GM23338 (cell line): ENCODE measurements around the gene CETN2. TPM values are rescaled to one million over a fixed set of nuclear protein-coding genes. Genes with fewer than 3 reads are reported as not detected.
"Not testable (repeated sequence)": the region's sequence is repeated elsewhere in the genome, so short reads cannot be mapped to it uniquely, and the experiment has no call there.

Source experiments
- ATAC-seq: fragments of 200-7000 bp; cut with Tn5 transposase; 3 replicates; pipeline ENCODE4 v1.9.1; 2020
- DNase-seq: peaks from one replicate; pipeline ENCODE4 v3.0.0-alpha.2; 2015; ENCODE audit warnings: low spot score
- H2AFZ ChIP-seq: fragments of 200-600 bp; sonication (generic); 2 replicates; pipeline ENCODE4 v1.8.0; 2016; ENCODE audit warnings: antibody characterized with exemption, mild to moderate bottlenecking, moderate library complexity
- H3F3A ChIP-seq: fragments of 200-600 bp; sonication (generic); replicated peaks from 2 replicates; pipeline ENCODE4 v1.8.0; 2017; ENCODE audit warnings: antibody characterized with exemption, mixed run types, low read depth
- H3K27ac ChIP-seq: fragments of 200-600 bp; sonication (generic); 2 replicates; pipeline ENCODE4 v1.6.1; 2016; ENCODE audit warnings: low read depth
- H3K27me3 ChIP-seq: fragments of 200-600 bp; sonication (generic); 2 replicates; pipeline ENCODE4 v1.8.0; 2016; ENCODE audit warnings: mild to moderate bottlenecking, mixed run types, moderate library complexity; ENCODE audit not compliant: insufficient read depth
- H3K36me3 ChIP-seq: fragments of 200-600 bp; sonication (generic); 2 replicates; pipeline ENCODE4 v1.8.0; 2016; ENCODE audit warnings: mild to moderate bottlenecking; ENCODE audit not compliant: insufficient read depth
- H3K4me1 ChIP-seq: fragments of 200-600 bp; sonication (generic); 2 replicates; pipeline ENCODE4 v1.8.0; 2016; ENCODE audit warnings: mild to moderate bottlenecking, moderate library complexity; ENCODE audit not compliant: insufficient read depth
- H3K4me2 ChIP-seq: fragments of 200-600 bp; sonication (generic); 2 replicates; pipeline ENCODE4 v1.7.1; 2017; ENCODE audit warnings: mixed run types
- H3K4me3 ChIP-seq: fragments of 200-600 bp; sonication (generic); 2 replicates; pipeline ENCODE4 v1.6.1; 2016; ENCODE audit warnings: mixed run types
- H3K79me2 ChIP-seq: fragments of 200-600 bp; sonication (generic); replicated peaks from 2 replicates; pipeline ENCODE4 v1.8.0; 2017; ENCODE audit warnings: mild to moderate bottlenecking; ENCODE audit not compliant: insufficient read depth
- H3K9me2 ChIP-seq: fragments of 200-600 bp; sonication (generic); 2 replicates; pipeline ENCODE4 v1.8.0; 2017; ENCODE audit not compliant: insufficient read depth
- H4K20me1 ChIP-seq: fragments of 200-600 bp; sonication (generic); replicated peaks from 2 replicates; pipeline ENCODE4 v1.8.0; 2017; ENCODE audit warnings: mild to moderate bottlenecking; ENCODE audit not compliant: insufficient read depth
- H3K27ac Mint-ChIP-seq: 2 replicates; pipeline ENCODE4 v1.8.0; 2020; ENCODE audit warnings: inconsistent platforms, mild to moderate bottlenecking, moderate library complexity, mixed read lengths
- H3K27me3 Mint-ChIP-seq: 3 replicates; pipeline ENCODE4 v1.8.0; 2022; ENCODE audit warnings: low read depth, mild to moderate bottlenecking, moderate library complexity, mixed read lengths, inconsistent platforms; ENCODE audit not compliant: insufficient read depth, poor library complexity
- H3K36me3 Mint-ChIP-seq: 3 replicates; pipeline ENCODE4 v1.8.0; 2021; ENCODE audit warnings: low read depth, mild to moderate bottlenecking, inconsistent platforms, moderate library complexity, mixed read lengths
- H3K4me1 Mint-ChIP-seq: 3 replicates; pipeline ENCODE4 v1.8.0; 2020; ENCODE audit warnings: mild to moderate bottlenecking, inconsistent platforms, mixed read lengths
- H3K4me3 Mint-ChIP-seq: 3 replicates; pipeline ENCODE4 v1.8.0; 2021; ENCODE audit warnings: moderate library complexity, mild to moderate bottlenecking, inconsistent platforms, mixed read lengths
- H3K9me3 Mint-ChIP-seq: 3 replicates; pipeline ENCODE4 v1.8.0; 2020; ENCODE audit warnings: moderate library complexity, mild to moderate bottlenecking, inconsistent platforms, mixed read lengths
- EZH2 ChIP-seq: fragments of 200-600 bp; sonication (generic); IDR thresholded peaks from one replicate; pipeline ENCODE4 v1.8.0; 2017; ENCODE audit warnings: antibody characterized with exemption, mild to moderate bottlenecking, low read depth; ENCODE audit not compliant: unreplicated experiment
- EZH2phosphoT487 ChIP-seq: fragments of 200-600 bp; sonication (generic); IDR thresholded peaks from one replicate; pipeline ENCODE4 v1.8.1; 2018; ENCODE audit warnings: antibody characterized with exemption; ENCODE audit not compliant: unreplicated experiment
- JUNB ChIP-seq: IDR thresholded peaks from one replicate; pipeline ENCODE4 v1.6.1; 2016; ENCODE audit warnings: antibody characterized with exemption; ENCODE audit not compliant: unreplicated experiment
- STAT1 ChIP-seq: IDR thresholded peaks from one replicate; pipeline ENCODE4 v1.6.1; 2016; ENCODE audit warnings: antibody characterized with exemption; ENCODE audit not compliant: unreplicated experiment
- ZNF331 ChIP-seq: fragments of 250-450 bp; sonication (Bioruptor Pico); IDR thresholded peaks from 2 replicates; pipeline ENCODE4 v1.5.0; 2020; ENCODE audit warnings: low read depth, mild to moderate bottlenecking, moderate library complexity
- polyA plus RNA-seq: library from polyadenylated mRNA; unstranded; fragments of >200 nt; fragmentation: Nextera tagmentation; extraction: Ambion mirVana; gene quantifications from 2 replicates; pipeline ENCODE4 v1.2.1, GENCODE V29; 2016
- total RNA-seq: library from RNA; depleted of rRNA; stranded (reverse); fragments of >200 nt; shearing (Covaris generic); gene quantifications from 2 replicates; pipeline ENCODE4 v1.2.3, GENCODE V29; 2014
- TF ChIP-seq, protein P1 (sequence below): IDR thresholded peaks from one replicate; pipeline ENCODE4 v1.6.1; 2018; ENCODE audit warnings: antibody characterized with exemption; ENCODE audit not compliant: unreplicated experiment
- TF ChIP-seq, protein P2 (sequence below): fragments of 250-450 bp; sonication (Bioruptor Pico); IDR thresholded peaks from 2 replicates; pipeline ENCODE4 v1.5.0; 2020; ENCODE audit warnings: mild to moderate bottlenecking, moderate library complexity
- TF ChIP-seq, protein P3 (sequence below), 2 experiments: fragments of 200-600 bp in 1 of 2; sonication (generic) in 1 of 2; conservative IDR thresholded peaks; 2 replicates each; pipeline versions ENCODE4 v1.5.1 to v1.6.1; 2016 to 2017; ENCODE audit warnings: antibody characterized with exemption in 2 of 2, low read depth in 2 of 2, mild to moderate bottlenecking in 2 of 2, moderate library complexity in 1 of 2

CETN2 gene
- total and polyA plus RNA-seq, 2 experiments from 2014 or later, result 23.9 to 53.7 TPM

- TF ChIP-seq STAT1 (no peak), ZNF331 (CRISPR knock-in tag) (no peak), JUNB (no peak), EZH2phosphoT487 (no peak)
These were observed 12.3 kb upstream of the CETN2 start (continued) for GRCh38 chrX:152842772-152843338.

DNA sequence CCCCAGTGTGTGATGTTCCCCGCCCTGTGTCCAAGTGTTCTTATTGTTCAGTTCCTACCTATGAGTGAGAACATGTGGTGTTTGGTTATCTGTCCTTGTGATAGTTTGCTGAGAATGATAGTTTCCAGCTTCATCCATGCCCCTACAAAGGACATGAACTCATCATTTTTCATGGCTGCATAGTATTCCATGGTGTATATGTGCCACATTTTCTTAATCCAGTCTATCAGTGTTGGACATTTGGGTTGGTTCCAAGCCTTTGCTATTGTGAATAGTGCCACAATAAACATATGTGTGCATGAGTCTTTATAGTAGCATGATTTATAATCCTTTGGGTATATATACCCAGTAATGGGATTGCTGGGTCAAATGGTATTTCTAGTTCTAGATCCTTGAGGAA, 4.9 kb upstream of the CETN2 start:
- H3K27me3 Mint-ChIP-seq, H3K36me3 ChIP-seq, H3K27me3 ChIP-seq, ATAC-seq, H3K4me3 Mint-ChIP-seq, H3K4me2 ChIP-seq, H3K4me3 ChIP-seq, H3K9me3 Mint-ChIP-seq, H3K27ac Mint-ChIP-seq, H3F3A ChIP-seq, H3K4me1 ChIP-seq, DNase-seq, H4K20me1 ChIP-seq, H2AFZ ChIP-seq, H3K9me2 ChIP-seq, H3K27ac ChIP-seq: not testable (repeated sequence)
- H3K4me1 Mint-ChIP-seq, result peaks cover 25% of the 10 kb centered on the region
- peaks cover 40% of the 10 kb centered on the region for H3K36me3 Mint-ChIP-seq
- H3K79me2 ChIP-seq, result peaks cover 81% of the 10 kb centered on the region

- peaks cover 2% of the 10 kb centered on the region; the same call in 2 of the 3 replicates for H3K9me3 Mint-ChIP-seq
- TF ChIP-seq EZH2 (no peak), EZH2phosphoT487 (no peak)
- TF ChIP-seq, protein P1, sequence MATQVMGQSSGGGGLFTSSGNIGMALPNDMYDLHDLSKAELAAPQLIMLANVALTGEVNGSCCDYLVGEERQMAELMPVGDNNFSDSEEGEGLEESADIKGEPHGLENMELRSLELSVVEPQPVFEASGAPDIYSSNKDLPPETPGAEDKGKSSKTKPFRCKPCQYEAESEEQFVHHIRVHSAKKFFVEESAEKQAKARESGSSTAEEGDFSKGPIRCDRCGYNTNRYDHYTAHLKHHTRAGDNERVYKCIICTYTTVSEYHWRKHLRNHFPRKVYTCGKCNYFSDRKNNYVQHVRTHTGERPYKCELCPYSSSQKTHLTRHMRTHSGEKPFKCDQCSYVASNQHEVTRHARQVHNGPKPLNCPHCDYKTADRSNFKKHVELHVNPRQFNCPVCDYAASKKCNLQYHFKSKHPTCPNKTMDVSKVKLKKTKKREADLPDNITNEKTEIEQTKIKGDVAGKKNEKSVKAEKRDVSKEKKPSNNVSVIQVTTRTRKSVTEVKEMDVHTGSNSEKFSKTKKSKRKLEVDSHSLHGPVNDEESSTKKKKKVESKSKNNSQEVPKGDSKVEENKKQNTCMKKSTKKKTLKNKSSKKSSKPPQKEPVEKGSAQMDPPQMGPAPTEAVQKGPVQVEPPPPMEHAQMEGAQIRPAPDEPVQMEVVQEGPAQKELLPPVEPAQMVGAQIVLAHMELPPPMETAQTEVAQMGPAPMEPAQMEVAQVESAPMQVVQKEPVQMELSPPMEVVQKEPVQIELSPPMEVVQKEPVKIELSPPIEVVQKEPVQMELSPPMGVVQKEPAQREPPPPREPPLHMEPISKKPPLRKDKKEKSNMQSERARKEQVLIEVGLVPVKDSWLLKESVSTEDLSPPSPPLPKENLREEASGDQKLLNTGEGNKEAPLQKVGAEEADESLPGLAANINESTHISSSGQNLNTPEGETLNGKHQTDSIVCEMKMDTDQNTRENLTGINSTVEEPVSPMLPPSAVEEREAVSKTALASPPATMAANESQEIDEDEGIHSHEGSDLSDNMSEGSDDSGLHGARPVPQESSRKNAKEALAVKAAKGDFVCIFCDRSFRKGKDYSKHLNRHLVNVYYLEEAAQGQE, result no peak
- TF ChIP-seq, protein P2, sequence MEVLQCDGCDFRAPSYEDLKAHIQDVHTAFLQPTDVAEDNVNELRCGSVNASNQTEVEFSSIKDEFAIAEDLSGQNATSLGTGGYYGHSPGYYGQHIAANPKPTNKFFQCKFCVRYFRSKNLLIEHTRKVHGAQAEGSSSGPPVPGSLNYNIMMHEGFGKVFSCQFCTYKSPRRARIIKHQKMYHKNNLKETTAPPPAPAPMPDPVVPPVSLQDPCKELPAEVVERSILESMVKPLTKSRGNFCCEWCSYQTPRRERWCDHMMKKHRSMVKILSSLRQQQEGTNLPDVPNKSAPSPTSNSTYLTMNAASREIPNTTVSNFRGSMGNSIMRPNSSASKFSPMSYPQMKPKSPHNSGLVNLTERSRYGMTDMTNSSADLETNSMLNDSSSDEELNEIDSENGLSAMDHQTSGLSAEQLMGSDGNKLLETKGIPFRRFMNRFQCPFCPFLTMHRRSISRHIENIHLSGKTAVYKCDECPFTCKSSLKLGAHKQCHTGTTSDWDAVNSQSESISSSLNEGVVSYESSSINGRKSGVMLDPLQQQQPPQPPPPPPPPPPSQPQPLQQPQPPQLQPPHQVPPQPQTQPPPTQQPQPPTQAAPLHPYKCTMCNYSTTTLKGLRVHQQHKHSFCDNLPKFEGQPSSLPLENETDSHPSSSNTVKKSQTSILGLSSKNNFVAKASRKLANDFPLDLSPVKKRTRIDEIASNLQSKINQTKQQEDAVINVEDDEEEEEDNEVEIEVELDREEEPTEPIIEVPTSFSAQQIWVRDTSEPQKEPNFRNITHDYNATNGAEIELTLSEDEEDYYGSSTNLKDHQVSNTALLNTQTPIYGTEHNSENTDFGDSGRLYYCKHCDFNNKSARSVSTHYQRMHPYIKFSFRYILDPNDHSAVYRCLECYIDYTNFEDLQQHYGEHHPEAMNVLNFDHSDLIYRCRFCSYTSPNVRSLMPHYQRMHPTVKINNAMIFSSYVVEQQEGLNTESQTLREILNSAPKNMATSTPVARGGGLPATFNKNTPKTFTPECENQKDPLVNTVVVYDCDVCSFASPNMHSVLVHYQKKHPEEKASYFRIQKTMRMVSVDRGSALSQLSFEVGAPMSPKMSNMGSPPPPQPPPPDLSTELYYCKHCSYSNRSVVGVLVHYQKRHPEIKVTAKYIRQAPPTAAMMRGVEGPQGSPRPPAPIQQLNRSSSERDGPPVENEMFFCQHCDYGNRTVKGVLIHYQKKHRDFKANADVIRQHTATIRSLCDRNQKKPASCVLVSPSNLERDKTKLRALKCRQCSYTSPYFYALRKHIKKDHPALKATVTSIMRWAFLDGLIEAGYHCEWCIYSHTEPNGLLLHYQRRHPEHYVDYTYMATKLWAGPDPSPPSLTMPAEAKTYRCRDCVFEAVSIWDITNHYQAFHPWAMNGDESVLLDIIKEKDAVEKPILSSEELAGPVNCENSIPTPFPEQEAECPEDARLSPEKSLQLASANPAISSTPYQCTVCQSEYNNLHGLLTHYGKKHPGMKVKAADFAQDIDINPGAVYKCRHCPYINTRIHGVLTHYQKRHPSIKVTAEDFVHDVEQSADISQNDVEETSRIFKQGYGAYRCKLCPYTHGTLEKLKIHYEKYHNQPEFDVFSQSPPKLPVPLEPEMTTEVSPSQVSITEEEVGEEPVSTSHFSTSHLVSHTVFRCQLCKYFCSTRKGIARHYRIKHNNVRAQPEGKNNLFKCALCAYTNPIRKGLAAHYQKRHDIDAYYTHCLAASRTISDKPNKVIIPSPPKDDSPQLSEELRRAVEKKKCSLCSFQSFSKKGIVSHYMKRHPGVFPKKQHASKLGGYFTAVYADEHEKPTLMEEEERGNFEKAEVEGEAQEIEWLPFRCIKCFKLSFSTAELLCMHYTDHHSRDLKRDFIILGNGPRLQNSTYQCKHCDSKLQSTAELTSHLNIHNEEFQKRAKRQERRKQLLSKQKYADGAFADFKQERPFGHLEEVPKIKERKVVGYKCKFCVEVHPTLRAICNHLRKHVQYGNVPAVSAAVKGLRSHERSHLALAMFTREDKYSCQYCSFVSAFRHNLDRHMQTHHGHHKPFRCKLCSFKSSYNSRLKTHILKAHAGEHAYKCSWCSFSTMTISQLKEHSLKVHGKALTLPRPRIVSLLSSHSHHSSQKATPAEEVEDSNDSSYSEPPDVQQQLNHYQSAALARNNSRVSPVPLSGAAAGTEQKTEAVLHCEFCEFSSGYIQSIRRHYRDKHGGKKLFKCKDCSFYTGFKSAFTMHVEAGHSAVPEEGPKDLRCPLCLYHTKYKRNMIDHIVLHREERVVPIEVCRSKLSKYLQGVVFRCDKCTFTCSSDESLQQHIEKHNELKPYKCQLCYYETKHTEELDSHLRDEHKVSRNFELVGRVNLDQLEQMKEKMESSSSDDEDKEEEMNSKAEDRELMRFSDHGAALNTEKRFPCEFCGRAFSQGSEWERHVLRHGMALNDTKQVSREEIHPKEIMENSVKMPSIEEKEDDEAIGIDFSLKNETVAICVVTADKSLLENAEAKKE (CRISPR knock-in tag), result no peak
- TF ChIP-seq, protein P3, sequence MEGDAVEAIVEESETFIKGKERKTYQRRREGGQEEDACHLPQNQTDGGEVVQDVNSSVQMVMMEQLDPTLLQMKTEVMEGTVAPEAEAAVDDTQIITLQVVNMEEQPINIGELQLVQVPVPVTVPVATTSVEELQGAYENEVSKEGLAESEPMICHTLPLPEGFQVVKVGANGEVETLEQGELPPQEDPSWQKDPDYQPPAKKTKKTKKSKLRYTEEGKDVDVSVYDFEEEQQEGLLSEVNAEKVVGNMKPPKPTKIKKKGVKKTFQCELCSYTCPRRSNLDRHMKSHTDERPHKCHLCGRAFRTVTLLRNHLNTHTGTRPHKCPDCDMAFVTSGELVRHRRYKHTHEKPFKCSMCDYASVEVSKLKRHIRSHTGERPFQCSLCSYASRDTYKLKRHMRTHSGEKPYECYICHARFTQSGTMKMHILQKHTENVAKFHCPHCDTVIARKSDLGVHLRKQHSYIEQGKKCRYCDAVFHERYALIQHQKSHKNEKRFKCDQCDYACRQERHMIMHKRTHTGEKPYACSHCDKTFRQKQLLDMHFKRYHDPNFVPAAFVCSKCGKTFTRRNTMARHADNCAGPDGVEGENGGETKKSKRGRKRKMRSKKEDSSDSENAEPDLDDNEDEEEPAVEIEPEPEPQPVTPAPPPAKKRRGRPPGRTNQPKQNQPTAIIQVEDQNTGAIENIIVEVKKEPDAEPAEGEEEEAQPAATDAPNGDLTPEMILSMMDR (conservative IDR thresholded peaks at IDR 0.05; ENCODE audit: low read depth in 2 of 2), result no peak
These were observed 2.8 kb upstream of the CETN2 start for GRCh38 chrX:152833378-152833777.

More at GRCh38 chrX:152833378-152833777, 2.8 kb upstream of the CETN2 start:
- DNase-seq (no peak), ATAC-seq (no peak)
- no peak overlapping the region for H2AFZ ChIP-seq
- no peaks in the 10 kb centered on the region; the same call in none of the 2 replicates for H4K20me1 ChIP-seq
- H3K9me2 ChIP-seq, result no peaks in the 10 kb centered on the region
- no peak overlapping the region for H3K4me3 ChIP-seq
- Mint-ChIP-seq H3K27ac (no peak overlapping the region), H3K4me1 (peaks cover 15% of the 10 kb centered on the region), H3K27me3 (peaks cover 4% of the 10 kb centered on the region), H3K36me3 (peaks cover 40% of the 10 kb centered on the region), H3K4me3 (no peak overlapping the region)
- H3K27ac ChIP-seq, result no peak overlapping the region
- no peaks in the 10 kb centered on the region; the same call in none of the 2 replicates for H3K4me1 ChIP-seq
- H3K79me2 ChIP-seq, result peaks cover 60% of the 10 kb centered on the region
- no peaks in the 10 kb centered on the region for H3F3A ChIP-seq
- H3K4me2 ChIP-seq, result no peak overlapping the region
- no peaks in the 10 kb centered on the region for H3K27me3 ChIP-seq
- no peaks in the 10 kb centered on the region for H3K36me3 ChIP-seq
